Smooth muscle cell (in vitro differentiated cells): ENCODE results near the gene CCNG2. TPM values are rescaled to one million over a fixed set of nuclear protein-coding genes. Genes with fewer than 3 reads are reported as not detected.

Source experiments
- DNase-seq: peaks from one replicate; lab custom pipeline; 2025; ENCODE audit not compliant: unreplicated experiment; lab: John Stamatoyannopoulos, UW
- H2AFZ ChIP-seq: fragments of 200-600 bp; sonication (generic); 2 replicates; pipeline ENCODE4 v1.6.0; 2016; ENCODE audit warnings: antibody characterized with exemption, low read depth, mild to moderate bottlenecking
- H3F3A ChIP-seq: fragments of 200-600 bp; sonication (generic); 2 replicates; pipeline ENCODE4 v1.6.0; 2017; ENCODE audit warnings: antibody characterized with exemption, low read depth
- H3K27ac ChIP-seq: fragments of 200-600 bp; sonication (generic); 2 replicates; pipeline ENCODE4 v1.5.1; 2016; ENCODE audit warnings: low read depth, mild to moderate bottlenecking
- H3K27me3 ChIP-seq: fragments of 200-600 bp; sonication (generic); 2 replicates; pipeline ENCODE4 v1.6.1; 2016; ENCODE audit warnings: low read depth, mild to moderate bottlenecking
- H3K36me3 ChIP-seq: fragments of 200-600 bp; sonication (generic); 2 replicates; pipeline ENCODE4 v1.5.1; 2016; ENCODE audit warnings: low read depth
- H3K4me1 ChIP-seq: fragments of 200-600 bp; sonication (generic); 2 replicates; pipeline ENCODE4 v1.5.1; 2016; ENCODE audit warnings: low read depth
- H3K4me2 ChIP-seq: fragments of 200-600 bp; sonication (generic); 2 replicates; pipeline ENCODE4 v1.6.0; 2016; ENCODE audit warnings: mild to moderate bottlenecking
- H3K4me3 ChIP-seq: fragments of 200-600 bp; sonication (generic); 2 replicates; pipeline ENCODE4 v1.5.1; 2016; ENCODE audit warnings: mild to moderate bottlenecking
- H3K79me2 ChIP-seq: fragments of 200-600 bp; sonication (generic); 2 replicates; pipeline ENCODE4 v1.6.0; 2016; ENCODE audit warnings: low read depth, mild to moderate bottlenecking
- H3K9ac ChIP-seq: fragments of 200-600 bp; sonication (generic); 2 replicates; pipeline ENCODE4 v1.6.0; 2016; ENCODE audit warnings: low read depth
- H3K9me3 ChIP-seq: fragments of 200-600 bp; sonication (generic); replicated peaks from 2 replicates; pipeline ENCODE4 v1.5.1; 2016; ENCODE audit warnings: low read depth
- H4K20me1 ChIP-seq: fragments of 200-600 bp; sonication (generic); 2 replicates; pipeline ENCODE4 v1.6.0; 2016; ENCODE audit warnings: low read depth
- CTCF ChIP-seq: fragments of 200-600 bp; sonication (generic); IDR thresholded peaks from 2 replicates; pipeline ENCODE4 v1.5.1; 2017; ENCODE audit warnings: borderline replicate concordance, mild to moderate bottlenecking, antibody characterized with exemption; ENCODE audit not compliant: insufficient read depth, poor library complexity, severe bottlenecking
- WGBS: methylation state at CpG from one replicate; pipeline ENCODE4 v1.1.7; 2016; ENCODE audit warnings: low lambda C conversion rate; 5-methylcytosine and 5-hydroxymethylcytosine counted together
- polyA plus RNA-seq: library from polyadenylated mRNA; unstranded; fragments of >200 nt; fragmentation: Nextera tagmentation; extraction: Ambion mirVana; gene quantifications from 2 replicates; pipeline ENCODE4 v1.2.1, GENCODE V29; 2016
- total RNA-seq: library from RNA; depleted of rRNA; stranded (reverse); fragments of >200 nt; gene quantifications from 2 replicates; pipeline ENCODE4 v1.2.3, GENCODE V29; 2014

CCNG2 gene
- total and polyA plus RNA-seq, 2 experiments from 2014 or later, result 59.2 to 59.8 TPM

GRCh38 chr4:77142646-77143028 is 14.4 kb upstream of the CCNG2 start:
- no peak overlapping the region for H3K4me2 ChIP-seq
- H3F3A ChIP-seq, result no peaks in the 10 kb centered on the region
- WGBS, result 79% methylated on average over 4 of the region's 4 CpGs

GRCh38 chr4:77143091-77143490 is 13.9 kb upstream of the CCNG2 start:
- no peak for DNase-seq
- H2AFZ ChIP-seq, result no peak overlapping the region
- no peak overlapping the region for H3K27ac ChIP-seq
- H4K20me1 ChIP-seq, result no peaks in the 10 kb centered on the region
- no peak overlapping the region for H3K9ac ChIP-seq
- no peaks in the 10 kb centered on the region for H3K27me3 ChIP-seq
- H3F3A ChIP-seq, result no peaks in the 10 kb centered on the region
- no peaks in the 10 kb centered on the region for H3K36me3 ChIP-seq
- TF ChIP-seq CTCF, result no peak
- WGBS, result 38% methylated on average over 3 of the region's 3 CpGs
- H3K9me3 ChIP-seq, result no peaks in the 10 kb centered on the region
- no peak overlapping the region for H3K4me3 ChIP-seq
- H3K4me2 ChIP-seq, result no peak overlapping the region
- H3K79me2 ChIP-seq, result no peaks in the 10 kb centered on the region
- peaks cover 4% of the 10 kb centered on the region for H3K4me1 ChIP-seq

More at GRCh38 chr4:77142646-77143028, 14.4 kb upstream of the CCNG2 start:
- H3K36me3 ChIP-seq, result no peaks in the 10 kb centered on the region
- no peak overlapping the region for H3K9ac ChIP-seq
- H2AFZ ChIP-seq, result no peak overlapping the region
- H3K9me3 ChIP-seq, result no peaks in the 10 kb centered on the region
- H4K20me1 ChIP-seq, result no peaks in the 10 kb centered on the region
- no peak for TF ChIP-seq CTCF
- H3K4me3 ChIP-seq, result no peak overlapping the region
- no peaks in the 10 kb centered on the region for H3K79me2 ChIP-seq
- peaks cover 4% of the 10 kb centered on the region for H3K4me1 ChIP-seq
- no peaks in the 10 kb centered on the region for H3K27me3 ChIP-seq
- DNase-seq, result no peak
- no peak overlapping the region for H3K27ac ChIP-seq

GRCh38 chr4:77145842-77146185 is 11.2 kb upstream of the CCNG2 start:
- H3K9ac ChIP-seq, result no peak overlapping the region
- H3K4me2 ChIP-seq, result peak overlapping the region; percentile 36
- no peak overlapping the region for H3K4me3 ChIP-seq
- no peaks in the 10 kb centered on the region for H3K36me3 ChIP-seq
- H4K20me1 ChIP-seq, result no peaks in the 10 kb centered on the region
- H3F3A ChIP-seq, result no peaks in the 10 kb centered on the region
- H2AFZ ChIP-seq, result peak overlapping the region; percentile 46
- H3K79me2 ChIP-seq, result no peaks in the 10 kb centered on the region
- no peaks in the 10 kb centered on the region for H3K27me3 ChIP-seq
- peaks cover 4% of the 10 kb centered on the region for H3K4me1 ChIP-seq
- no peaks in the 10 kb centered on the region for H3K9me3 ChIP-seq
- H3K27ac ChIP-seq, result peak overlapping the region; percentile 70
- no peak for DNase-seq
- TF ChIP-seq CTCF, result no peak
- WGBS, result 89% methylated on average over 1 of the region's 1 CpG
